ENCODE results near the gene GRIK4. TPM values are rescaled to one million over a fixed set of nuclear protein-coding genes. Genes with fewer than 3 reads are reported as not detected.

The GRIK4 gene
- total RNA-seq, 2 experiments from 2014 or later, result not detected

GRCh38 chr11:120520091-120520822 is 8.7 kb downstream of the GRIK4 start:
- H3K27me3 Mint-ChIP-seq (ENCODE audit: low read depth), result peaks cover 16% of the 10 kb centered on the region
- CTCF ChIA-PET, result no interaction called here
- H3K27ac Mint-ChIP-seq, result no peak overlapping the region
- no peaks in the 10 kb centered on the region for H3K4me1 Mint-ChIP-seq (ENCODE audit: low read depth)
- H3K4me3 Mint-ChIP-seq, result no peak overlapping the region
- DNase-seq (no peak), ATAC-seq (no peak)
- POLR2A ChIA-PET, result no interaction called here
- H3K9me3 Mint-ChIP-seq (ENCODE audit: insufficient read depth), result no peaks in the 10 kb centered on the region
- no peaks in the 10 kb centered on the region for H3K36me3 Mint-ChIP-seq (ENCODE audit: low read depth)

DNA sequence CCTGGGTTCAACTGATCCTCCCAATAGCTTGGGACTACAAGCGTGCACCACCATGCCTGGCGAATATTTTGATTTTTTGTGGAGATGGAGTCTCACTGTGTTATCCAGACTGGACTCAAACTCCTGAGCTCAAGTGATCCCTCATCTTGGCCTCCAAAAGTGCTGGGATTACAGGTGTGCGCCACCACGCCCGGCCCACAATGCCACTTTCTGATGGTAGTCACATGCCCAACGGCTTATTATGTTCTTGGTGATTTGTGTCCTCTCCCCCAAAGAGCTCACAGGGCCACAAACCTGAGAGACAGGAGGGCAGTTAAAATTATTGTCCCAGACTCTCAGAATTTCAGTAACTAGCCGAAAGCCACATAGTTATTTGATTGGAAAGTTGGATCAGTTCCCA is 9.6 kb downstream of the GRIK4 start:
- Mint-ChIP-seq H3K4me1 (ENCODE audit: low read depth) (no peaks in the 10 kb centered on the region), H3K9me3 (ENCODE audit: insufficient read depth) (no peaks in the 10 kb centered on the region), H3K36me3 (ENCODE audit: low read depth) (no peaks in the 10 kb centered on the region), H3K4me3 (no peak overlapping the region), H3K27me3 (ENCODE audit: low read depth) (peaks cover 8% of the 10 kb centered on the region), H3K27ac (no peak overlapping the region)
- DNase-seq, result no peak
- POLR2A ChIA-PET, result no interaction called here
- CTCF ChIA-PET, result no interaction called here
- ATAC-seq, result no peak

DNA sequence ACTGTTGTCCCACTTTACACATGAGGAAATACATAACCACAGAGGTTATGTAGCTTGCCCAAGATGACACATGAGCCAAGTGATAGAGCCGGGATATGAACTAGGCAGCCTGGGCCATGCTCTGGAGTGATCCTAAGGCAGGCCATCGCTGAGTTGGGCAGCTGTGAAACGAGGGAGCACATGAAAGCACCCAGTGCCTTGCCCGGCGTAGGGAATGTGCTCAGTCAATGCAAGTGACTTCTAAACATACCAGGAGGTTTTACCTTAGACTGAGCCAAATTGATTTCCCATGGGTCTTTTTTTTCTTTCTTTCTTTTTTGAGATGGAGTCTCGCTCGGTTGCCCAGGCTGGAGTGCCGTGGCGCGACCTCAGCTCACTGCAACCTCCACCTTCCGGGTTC is 10.5 kb downstream of the GRIK4 start:
- POLR2A ChIA-PET, result no interaction called here
- Mint-ChIP-seq H3K4me3 (no peak overlapping the region), H3K27me3 (ENCODE audit: low read depth) (peaks cover under 1% of the 10 kb centered on the region), H3K4me1 (ENCODE audit: low read depth) (no peaks in the 10 kb centered on the region), H3K9me3 (ENCODE audit: insufficient read depth) (no peaks in the 10 kb centered on the region), H3K27ac (no peak overlapping the region), H3K36me3 (ENCODE audit: low read depth) (no peaks in the 10 kb centered on the region)
- DNase-seq (no peak), ATAC-seq (no peak)
- CTCF ChIA-PET, result no interaction called here

- no peaks in the 10 kb centered on the region for H3K27me3 Mint-ChIP-seq (ENCODE audit: low read depth)
- no peak for DNase-seq
- no peaks in the 10 kb centered on the region for H3K9me3 Mint-ChIP-seq (ENCODE audit: insufficient read depth)
- no peak for ATAC-seq
- POLR2A ChIA-PET, result no interaction called here
- H3K4me1 Mint-ChIP-seq (ENCODE audit: low read depth), result no peaks in the 10 kb centered on the region
- H3K4me3 Mint-ChIP-seq, result no peak overlapping the region
- H3K27ac Mint-ChIP-seq, result no peak overlapping the region
- CTCF ChIA-PET, result no interaction called here
- no peaks in the 10 kb centered on the region for H3K36me3 Mint-ChIP-seq (ENCODE audit: low read depth)
Measured at GRCh38 chr11:120522736-120523135, 11.2 kb downstream of the GRIK4 start.

DNA sequence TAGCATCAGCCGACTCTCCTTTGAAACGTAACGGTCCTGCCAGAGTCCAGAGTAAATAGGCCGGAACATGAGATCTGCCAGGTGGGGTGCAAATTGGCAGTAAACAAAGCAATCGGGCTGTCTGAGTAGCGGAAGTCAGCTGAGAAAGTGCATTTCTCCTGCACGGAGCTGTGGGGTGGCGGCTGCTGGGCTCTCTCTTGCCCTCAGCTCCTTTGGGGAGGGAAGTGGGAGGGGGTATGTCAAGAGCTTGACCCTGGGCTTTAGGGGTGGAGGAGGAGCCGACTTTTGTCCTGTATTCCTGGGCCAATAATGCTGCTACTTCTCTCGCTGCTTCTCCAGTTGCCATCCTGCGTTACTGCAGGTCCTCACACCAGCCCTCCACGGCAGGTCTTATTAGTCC is 11.6 kb downstream of the GRIK4 start:
- no peak for DNase-seq
- Mint-ChIP-seq H3K4me1 (ENCODE audit: low read depth) (no peaks in the 10 kb centered on the region), H3K36me3 (ENCODE audit: low read depth) (no peaks in the 10 kb centered on the region), H3K9me3 (ENCODE audit: insufficient read depth) (no peaks in the 10 kb centered on the region), H3K27ac (no peak overlapping the region), H3K4me3 (no peak overlapping the region), H3K27me3 (ENCODE audit: low read depth) (no peaks in the 10 kb centered on the region)
- CTCF ChIA-PET, result no interaction called here
- no peak for ATAC-seq
- POLR2A ChIA-PET, result no interaction called here

DNA sequence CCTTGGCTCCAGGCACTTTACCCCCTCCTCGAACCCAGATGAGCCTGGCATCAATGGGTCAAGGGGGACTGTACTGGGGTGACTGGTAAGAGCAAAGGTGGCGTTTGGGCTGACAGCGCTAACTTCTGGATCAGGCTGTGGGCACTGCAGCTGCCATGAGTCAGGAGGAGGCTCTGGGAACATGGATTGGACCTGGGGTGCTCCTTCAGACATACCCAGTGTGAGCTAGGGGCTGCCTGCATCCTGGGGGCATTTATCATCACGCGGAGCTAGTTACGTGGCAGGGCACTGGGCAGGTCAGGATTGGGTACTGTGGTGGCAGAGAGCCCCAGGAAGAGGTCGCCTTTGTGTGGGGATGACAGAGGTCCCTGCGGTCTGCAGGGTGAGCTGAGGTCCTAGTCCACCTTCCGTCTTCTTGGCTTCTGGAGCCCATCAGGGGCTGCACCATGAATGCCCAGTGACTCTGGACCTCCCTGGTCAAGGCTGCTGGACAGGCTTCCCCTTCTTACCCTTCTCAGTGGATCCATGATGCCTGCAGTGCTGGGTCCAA is 13.1 kb downstream of the GRIK4 start:
- DNase-seq, result no peak
- CTCF ChIA-PET, result no interaction called here
- Mint-ChIP-seq H3K36me3 (ENCODE audit: low read depth) (no peaks in the 10 kb centered on the region), H3K27me3 (ENCODE audit: low read depth) (no peaks in the 10 kb centered on the region), H3K4me1 (ENCODE audit: low read depth) (no peaks in the 10 kb centered on the region), H3K9me3 (ENCODE audit: insufficient read depth) (no peaks in the 10 kb centered on the region), H3K4me3 (no peak overlapping the region), H3K27ac (no peak overlapping the region)
- no peak for ATAC-seq
- POLR2A ChIA-PET, result interaction anchor here (0.7 kb wide), 1 partner anchor 431 kb away, joined by 3 read pairs; no protein-coding TSS in a partner anchor

DNA sequence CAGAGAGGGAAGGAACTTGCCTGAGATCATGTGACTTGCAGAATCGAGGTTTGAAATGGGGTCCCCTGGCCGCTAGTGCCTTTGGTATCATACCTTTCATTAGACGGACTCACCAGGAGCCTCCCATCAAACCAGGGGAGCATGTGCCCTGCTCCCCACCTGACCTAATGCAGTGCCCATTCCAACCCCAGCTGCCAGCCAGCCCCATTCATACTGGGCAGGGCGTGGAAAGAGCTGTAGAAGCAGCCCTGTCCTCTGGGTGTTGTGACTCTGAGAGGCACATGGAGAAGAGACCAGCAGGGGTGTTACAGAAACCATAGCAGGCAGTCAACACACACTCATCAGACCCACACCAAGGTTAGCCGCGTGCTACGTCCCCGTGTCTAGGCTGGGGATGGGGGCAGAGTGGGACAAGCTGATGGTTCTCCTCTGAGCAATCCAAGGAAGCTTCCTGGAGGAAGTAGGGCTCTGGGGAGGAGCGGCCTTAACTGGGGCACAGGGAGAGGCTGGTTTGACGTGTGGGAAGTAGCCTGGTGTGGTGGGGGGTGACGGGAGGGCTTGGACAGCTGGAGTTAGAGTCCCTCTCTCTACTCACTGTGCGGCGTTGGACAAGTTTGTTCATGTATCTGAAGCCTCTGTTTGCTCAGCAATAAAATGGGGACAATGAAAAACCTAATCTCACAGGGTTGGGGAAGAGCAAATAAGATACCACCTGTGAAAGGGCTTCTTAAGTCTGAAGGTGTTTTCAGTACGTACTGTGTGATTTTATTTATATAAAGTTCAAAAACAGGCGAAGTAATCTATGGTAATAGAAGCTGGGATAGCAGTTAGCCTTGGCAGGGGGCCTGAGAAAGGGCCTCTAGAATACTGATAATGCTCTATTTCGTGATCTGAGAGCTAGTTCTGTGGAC is 14.0 kb downstream of the GRIK4 start:
- Mint-ChIP-seq H3K27ac (no peak overlapping the region), H3K4me3 (no peak overlapping the region), H3K4me1 (ENCODE audit: low read depth) (no peaks in the 10 kb centered on the region), H3K36me3 (ENCODE audit: low read depth) (no peaks in the 10 kb centered on the region), H3K9me3 (ENCODE audit: insufficient read depth) (no peaks in the 10 kb centered on the region), H3K27me3 (ENCODE audit: low read depth) (no peaks in the 10 kb centered on the region)
- no peak for DNase-seq
- ChIA-PET CTCF (no interaction called here), POLR2A (no interaction called here)
- no peak for ATAC-seq

- POLR2A ChIA-PET, result no interaction called here
- H3K27me3 Mint-ChIP-seq (ENCODE audit: low read depth), result no peaks in the 10 kb centered on the region
- no peak overlapping the region for H3K4me3 Mint-ChIP-seq
- H3K9me3 Mint-ChIP-seq (ENCODE audit: insufficient read depth), result no peaks in the 10 kb centered on the region
- CTCF ChIA-PET, result no interaction called here
- H3K36me3 Mint-ChIP-seq (ENCODE audit: low read depth), result no peaks in the 10 kb centered on the region
- no peak overlapping the region for H3K27ac Mint-ChIP-seq
- DNase-seq, result no peak
- no peak for ATAC-seq
- H3K4me1 Mint-ChIP-seq (ENCODE audit: low read depth), result no peaks in the 10 kb centered on the region
Measured at GRCh38 chr11:120526241-120526640, 14.7 kb downstream of the GRIK4 start.

- no peaks in the 10 kb centered on the region for H3K9me3 Mint-ChIP-seq (ENCODE audit: insufficient read depth)
- ChIA-PET CTCF (no interaction called here), POLR2A (no interaction called here)
- no peak for DNase-seq
- H3K36me3 Mint-ChIP-seq (ENCODE audit: low read depth), result no peaks in the 10 kb centered on the region
- no peak overlapping the region for H3K27ac Mint-ChIP-seq
- no peak for ATAC-seq
- H3K4me3 Mint-ChIP-seq, result no peak overlapping the region
- H3K4me1 Mint-ChIP-seq (ENCODE audit: low read depth), result no peaks in the 10 kb centered on the region
- no peaks in the 10 kb centered on the region for H3K27me3 Mint-ChIP-seq (ENCODE audit: low read depth)
Measured at GRCh38 chr11:120527111-120527761, 15.7 kb downstream of the GRIK4 start.

DNA sequence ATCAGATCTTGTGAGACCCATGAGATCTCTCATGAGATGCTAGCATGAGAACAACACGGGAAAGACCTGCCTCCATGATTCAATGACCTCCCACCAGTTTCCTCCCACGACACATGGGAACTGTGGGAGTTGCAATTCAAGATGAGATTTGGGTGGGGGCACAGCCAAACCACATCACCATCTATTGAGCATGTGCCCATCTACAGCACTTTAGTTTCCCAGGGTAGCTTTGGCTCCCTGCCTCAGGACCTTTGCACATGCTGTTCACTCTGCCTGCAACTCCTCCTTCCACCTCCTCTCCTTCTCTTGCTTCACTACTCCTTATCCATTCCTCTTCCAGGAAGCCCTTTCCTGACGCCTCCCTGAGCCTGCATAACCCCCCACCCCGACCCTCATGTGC is 17.2 kb downstream of the GRIK4 start:
- Mint-ChIP-seq H3K4me3 (no peak overlapping the region), H3K36me3 (ENCODE audit: low read depth) (no peaks in the 10 kb centered on the region), H3K4me1 (ENCODE audit: low read depth) (no peaks in the 10 kb centered on the region), H3K27me3 (ENCODE audit: low read depth) (no peaks in the 10 kb centered on the region), H3K27ac (no peak overlapping the region), H3K9me3 (ENCODE audit: insufficient read depth) (no peaks in the 10 kb centered on the region)
- no peak for ATAC-seq
- ChIA-PET POLR2A (no interaction called here), CTCF (no interaction called here)
- no peak for DNase-seq

GRCh38 chr11:120529214-120529613 is 17.7 kb downstream of the GRIK4 start:
- CTCF ChIA-PET, result no interaction called here
- no peak overlapping the region for H3K27ac Mint-ChIP-seq
- no peaks in the 10 kb centered on the region for H3K4me1 Mint-ChIP-seq (ENCODE audit: low read depth)
- POLR2A ChIA-PET, result no interaction called here
- H3K9me3 Mint-ChIP-seq (ENCODE audit: insufficient read depth), result no peaks in the 10 kb centered on the region
- ATAC-seq (no peak), DNase-seq (no peak)
- no peak overlapping the region for H3K4me3 Mint-ChIP-seq
- no peaks in the 10 kb centered on the region for H3K27me3 Mint-ChIP-seq (ENCODE audit: low read depth)
- no peaks in the 10 kb centered on the region for H3K36me3 Mint-ChIP-seq (ENCODE audit: low read depth)

- ChIA-PET POLR2A (no interaction called here), CTCF (no interaction called here)
- Mint-ChIP-seq H3K4me3 (no peak overlapping the region), H3K4me1 (ENCODE audit: low read depth) (no peaks in the 10 kb centered on the region), H3K9me3 (ENCODE audit: insufficient read depth) (no peaks in the 10 kb centered on the region), H3K36me3 (ENCODE audit: low read depth) (no peaks in the 10 kb centered on the region), H3K27ac (no peak overlapping the region), H3K27me3 (ENCODE audit: low read depth) (no peaks in the 10 kb centered on the region)
- DNase-seq (no peak), ATAC-seq (no peak)
Measured at GRCh38 chr11:120529911-120530310, 18.4 kb downstream of the GRIK4 start.
